Mesodermal cell (in vitro differentiated cells): ENCODE results near the gene TAS2R8.
"Not testable (repeated sequence)": the region's sequence is repeated elsewhere in the genome, so short reads cannot be mapped to it uniquely, and the experiment has no call there.

Source experiments
- H3K27ac ChIP-seq: 2 replicates; pipeline ENCODE4 v1.7.0; 2013; ENCODE audit warnings: mild to moderate bottlenecking, low read depth, low read length, moderate library complexity; ENCODE audit not compliant: severe bottlenecking
- H3K36me3 ChIP-seq: 2 replicates; pipeline ENCODE4 v1.7.1; 2013; ENCODE audit warnings: mild to moderate bottlenecking, low read length, moderate library complexity; ENCODE audit not compliant: control insufficient read depth, insufficient read depth
- H3K4me1 ChIP-seq: one replicate; pipeline ENCODE4 v1.7.1; 2013; ENCODE audit warnings: mild to moderate bottlenecking, low read length; ENCODE audit not compliant: insufficient read depth, control insufficient read depth, poor library complexity, severe bottlenecking
- H3K4me3 ChIP-seq: 2 replicates; pipeline ENCODE4 v1.7.0; 2013; ENCODE audit warnings: low read length, control low read depth, mild to moderate bottlenecking; ENCODE audit not compliant: insufficient read depth, poor library complexity, severe bottlenecking; ENCODE audit errors: extremely low read depth
- H3K9me3 ChIP-seq: 2 replicates; pipeline ENCODE4 v1.7.1; 2013; ENCODE audit warnings: mild to moderate bottlenecking, low read length, moderate library complexity; ENCODE audit not compliant: control insufficient read depth
- WGBS, 2 experiments: methylation state at CpG; one replicate each; pipeline ENCODE4 v1.1.5; 2013; ENCODE audit warnings: missing lambda C conversion rate in 2 of 2; ENCODE audit not compliant: insufficient coverage in 2 of 2; 5-methylcytosine and 5-hydroxymethylcytosine counted together

TAS2R8 gene

DNA sequence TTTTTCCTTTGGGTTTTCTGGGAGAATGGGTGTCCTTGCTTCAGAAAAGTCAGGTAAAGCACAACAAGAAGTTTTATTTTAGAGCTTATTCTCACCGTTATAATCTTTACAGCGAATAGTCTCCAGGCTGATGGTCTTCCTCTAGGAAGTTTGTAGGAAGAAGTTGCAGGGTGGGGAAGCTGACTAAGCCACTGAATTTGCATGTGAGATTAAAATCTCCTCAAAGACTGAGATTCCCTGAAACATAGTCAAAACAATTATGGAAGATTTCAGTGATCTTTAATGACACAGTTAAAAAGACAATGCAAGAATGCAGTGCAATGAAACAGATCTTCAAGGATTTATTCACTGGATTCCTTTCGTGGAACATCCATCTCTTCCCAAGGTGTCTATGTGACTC is 17.9 kb upstream of the TAS2R8 start:
- 60 to 78% methylated on average over 1 to 3 of the region's 3 CpGs for WGBS, 2 experiments
- peaks cover 4% of the 10 kb centered on the region for H3K4me1 ChIP-seq

DNA sequence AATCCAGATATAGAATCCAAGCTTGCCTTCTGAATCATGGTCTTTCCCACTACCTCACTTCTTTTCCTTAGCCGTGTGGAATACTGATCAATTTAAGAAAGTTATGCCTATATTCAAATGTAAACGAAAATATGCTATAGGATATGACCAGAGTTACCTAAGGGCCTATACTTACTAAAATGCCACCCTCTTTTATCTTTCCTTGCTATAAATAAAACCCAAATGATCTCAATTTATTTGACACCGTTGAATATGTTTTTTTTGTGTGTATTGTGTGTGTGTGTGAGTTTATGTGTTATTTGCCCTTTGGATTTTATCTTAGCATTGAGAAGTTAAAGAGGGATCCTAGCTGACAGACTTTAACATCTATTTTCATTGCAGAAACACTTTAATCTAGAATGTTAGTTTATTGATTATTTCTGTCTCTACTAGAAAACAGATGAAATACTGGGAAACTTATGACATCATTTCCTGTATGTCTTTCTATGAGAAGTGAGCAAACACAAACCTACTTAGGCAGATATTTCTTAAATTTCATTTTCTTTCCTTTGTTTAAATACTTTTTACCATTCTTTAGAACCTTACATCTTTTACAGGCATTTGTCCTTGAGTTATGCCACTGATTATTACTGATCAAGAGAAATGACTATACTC is 4.9 kb upstream of the TAS2R8 start:
- Histone ChIP-seq H3K36me3 (no peaks in the 10 kb centered on the region), H3K9me3 (no peaks in the 10 kb centered on the region), H3K4me1 (no peaks in the 10 kb centered on the region), H3K4me3 (no peak overlapping the region), H3K27ac (no peak overlapping the region)
- WGBS, 2 experiments = no CpG with 5 or more reads among the region's 3 CpGs

More for the DNA sequence above, 17.9 kb upstream of the TAS2R8 start:
- no peaks in the 10 kb centered on the region for H3K36me3 ChIP-seq
- H3K27ac ChIP-seq = no peak overlapping the region
- H3K9me3 ChIP-seq = no peaks in the 10 kb centered on the region
- H3K4me3 ChIP-seq = no peak overlapping the region

DNA sequence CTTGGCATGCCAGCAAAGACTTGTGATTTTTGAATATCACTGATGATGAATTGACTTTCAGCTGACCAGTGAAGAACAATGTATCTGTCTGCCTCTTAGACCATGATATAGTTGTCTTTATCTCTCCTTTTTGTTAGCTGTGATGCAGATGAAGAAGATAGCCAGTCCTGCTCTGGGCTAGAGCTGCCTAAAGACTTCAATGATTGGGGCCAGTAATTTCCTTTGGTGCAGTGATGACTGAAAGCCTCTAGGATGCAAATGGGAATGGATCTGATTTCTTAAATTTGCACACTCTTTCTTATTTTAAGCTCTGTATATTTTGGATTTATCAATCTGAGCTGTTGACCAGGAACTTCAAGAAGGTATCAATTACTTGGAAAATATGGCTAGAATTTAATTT is 3.0 kb upstream of the TAS2R8 start, which contains the start of gene TAS2R9:
Gene TAS2R9 (minus strand): TSS at position 101 of the 400 bp plus-strand sequence. CDS start 93 bp downstream, at position 8.
- H3K9me3 ChIP-seq = no peaks in the 10 kb centered on the region
- no peaks in the 10 kb centered on the region for H3K36me3 ChIP-seq
- H3K27ac ChIP-seq = no peak within 1 kb of the TSS
- H3K4me1 ChIP-seq = no peaks in the 10 kb centered on the region
- H3K4me3 ChIP-seq = no peak within 1 kb of the TSS

DNA sequence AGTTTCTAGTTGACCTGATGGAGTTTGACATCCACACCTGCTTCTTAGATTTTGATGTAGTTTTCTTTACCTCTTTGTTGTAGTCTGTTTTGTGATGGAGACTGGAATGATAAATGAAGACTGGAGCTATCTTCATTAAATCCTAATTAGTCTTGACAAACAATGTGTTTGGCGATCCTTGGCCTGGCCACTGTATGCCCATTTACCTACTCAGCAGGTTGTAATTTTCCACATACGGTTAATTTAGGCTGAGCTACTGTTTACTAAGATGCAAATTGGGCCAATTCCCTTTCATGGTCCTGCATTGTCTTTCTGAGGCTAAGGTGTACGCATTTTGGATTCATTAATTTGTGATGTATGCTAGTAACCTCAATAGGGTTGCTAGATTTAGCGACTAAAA is 4.5 kb downstream of the TAS2R8 start, which contains the start of gene TAS2R7:
Gene TAS2R7 (minus strand): TSS at position 41 of the 400 bp plus-strand sequence. CDS start 57 bp downstream, outside the sequence.
- Histone ChIP-seq H3K4me3 (no peak within 1 kb of the TSS), H3K27ac (no peak within 1 kb of the TSS), H3K4me1 (no peaks in the 10 kb centered on the region), H3K9me3 (no peaks in the 10 kb centered on the region), H3K36me3 (no peaks in the 10 kb centered on the region)
- WGBS, 2 experiments = 58 to 86% methylated on average over 1 to 2 of the region's 4 CpGs

DNA sequence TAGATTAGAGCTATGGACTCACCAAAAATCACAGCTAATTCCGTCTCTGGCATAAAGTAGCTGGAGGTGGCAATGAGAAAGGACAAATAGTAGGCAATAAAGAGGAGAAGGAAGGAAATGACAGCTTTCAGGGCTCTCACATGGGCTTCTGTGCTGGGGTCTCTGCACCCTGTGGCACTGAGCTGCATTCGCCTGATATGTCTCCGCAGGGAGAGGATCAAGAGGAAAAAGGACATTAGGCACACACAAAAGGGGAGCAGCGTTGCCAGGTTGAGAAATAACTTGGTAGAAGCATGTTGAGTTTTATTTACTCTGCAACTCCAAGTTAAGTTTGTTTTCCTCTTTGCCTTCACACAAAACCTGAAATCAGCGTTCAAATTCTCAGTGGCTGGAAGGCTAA is 5.3 kb downstream of the TAS2R8 start:
- Histone ChIP-seq H3K27ac (no peak overlapping the region), H3K36me3 (no peaks in the 10 kb centered on the region), H3K9me3 (no peaks in the 10 kb centered on the region), H3K4me1 (no peaks in the 10 kb centered on the region), H3K4me3 (no peak overlapping the region)
- 80 to 81% methylated on average over 3 to 4 of the region's 5 CpGs for WGBS, 2 experiments

DNA sequence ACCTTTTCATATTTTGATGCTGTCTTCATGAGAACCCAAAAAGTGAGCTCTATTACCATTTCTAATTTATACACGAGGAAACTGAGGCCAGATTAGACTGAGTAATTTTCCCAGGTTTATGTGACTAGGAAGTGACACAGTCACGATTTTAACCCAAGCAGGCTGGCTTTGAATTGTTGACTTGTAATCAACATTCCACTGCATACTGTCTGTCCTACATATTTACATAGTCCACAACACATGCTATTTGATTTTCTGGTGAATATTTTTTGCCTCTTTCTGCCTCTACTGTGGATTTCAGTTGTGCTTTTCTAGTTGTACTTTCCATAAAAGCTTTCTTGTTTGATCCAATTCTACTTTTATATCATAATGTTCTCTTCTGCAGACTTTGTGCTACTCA is 12.9 kb downstream of the TAS2R8 start:
- no peak overlapping the region for H3K4me3 ChIP-seq
- no peaks in the 10 kb centered on the region for H3K9me3 ChIP-seq
- no peak overlapping the region for H3K27ac ChIP-seq
- no peaks in the 10 kb centered on the region for H3K36me3 ChIP-seq
- WGBS, 2 experiments = 80 to 89% methylated on average over 1 of the region's 2 CpGs
- H3K4me1 ChIP-seq = no peaks in the 10 kb centered on the region

DNA sequence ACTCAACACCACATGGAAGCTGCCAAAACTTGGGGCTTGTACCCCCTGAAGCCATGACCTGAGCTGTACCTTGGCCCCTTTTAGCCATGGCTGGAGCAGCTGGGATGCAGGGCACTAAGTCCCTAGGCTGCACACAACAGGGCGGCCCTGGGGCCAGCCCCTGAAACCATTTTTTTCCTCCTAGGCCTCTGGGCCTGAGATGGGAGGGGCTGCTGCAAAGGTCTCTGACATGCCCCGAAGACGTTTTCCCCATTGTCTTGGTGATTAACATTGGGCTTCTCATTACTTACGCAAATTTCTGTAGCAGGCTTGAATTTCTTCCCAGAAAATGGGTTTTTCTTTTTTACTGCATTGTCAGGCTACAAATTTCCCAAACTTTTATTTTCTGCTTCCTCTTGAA is 15.3 kb downstream of the TAS2R8 start:
- not testable (repeated sequence) for H3K27ac ChIP-seq, H3K9me3 ChIP-seq, H3K36me3 ChIP-seq, H3K4me1 ChIP-seq, H3K4me3 ChIP-seq
- 76 to 83% methylated on average over 4 of the region's 4 CpGs for WGBS, 2 experiments

DNA sequence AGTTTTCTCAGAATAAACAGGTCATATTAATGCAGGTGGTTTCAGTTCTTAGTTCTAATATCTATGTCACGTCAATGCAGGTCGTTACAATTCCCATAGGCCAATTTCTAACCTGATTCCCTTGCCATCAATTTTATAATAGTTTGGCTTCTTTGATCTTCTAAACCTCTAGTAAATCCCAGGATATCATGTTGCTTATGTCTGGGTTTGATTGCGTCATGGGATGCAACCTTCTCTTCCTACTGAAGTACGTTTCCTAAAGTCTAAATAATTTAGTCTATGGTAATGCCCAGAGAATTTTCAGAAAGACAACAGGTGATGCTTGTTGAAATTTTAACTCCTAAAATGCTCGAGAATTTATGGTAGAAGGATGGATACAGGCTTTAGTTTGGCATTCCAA is 23.8 kb downstream of the TAS2R8 start:
- WGBS, 2 experiments = 86 to 100% methylated on average over 1 to 3 of the region's 5 CpGs
- Histone ChIP-seq H3K36me3 (no peaks in the 10 kb centered on the region), H3K27ac (no peak overlapping the region), H3K4me3 (no peak overlapping the region), H3K9me3 (no peaks in the 10 kb centered on the region), H3K4me1 (no peaks in the 10 kb centered on the region)

DNA sequence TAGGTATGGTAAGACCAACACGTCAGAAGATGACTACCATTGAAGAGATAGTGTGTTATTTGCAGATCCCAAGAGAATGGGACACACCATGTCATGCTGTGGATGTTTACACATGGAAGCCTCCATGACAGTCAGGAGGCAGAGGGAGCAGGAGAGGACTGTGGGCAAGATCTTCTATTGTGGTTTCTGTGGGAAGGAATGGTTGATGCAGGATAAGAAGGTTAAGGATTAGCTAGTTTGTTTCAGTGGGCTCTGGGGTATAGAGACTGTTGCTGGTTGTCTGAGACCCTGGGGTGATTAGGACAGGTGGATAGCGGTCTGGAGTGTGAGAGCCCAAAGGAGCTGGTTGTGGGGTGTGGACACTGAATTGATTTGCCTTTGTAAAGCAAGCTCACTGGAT is 28.0 kb downstream of the TAS2R8 start:
- Histone ChIP-seq H3K4me1 (no peaks in the 10 kb centered on the region), H3K4me3 (no peak overlapping the region), H3K9me3 (no peaks in the 10 kb centered on the region), H3K27ac (no peak overlapping the region), H3K36me3 (no peaks in the 10 kb centered on the region)
- WGBS, 2 experiments = 83 to 85% methylated on average over 1 to 2 of the region's 2 CpGs

DNA sequence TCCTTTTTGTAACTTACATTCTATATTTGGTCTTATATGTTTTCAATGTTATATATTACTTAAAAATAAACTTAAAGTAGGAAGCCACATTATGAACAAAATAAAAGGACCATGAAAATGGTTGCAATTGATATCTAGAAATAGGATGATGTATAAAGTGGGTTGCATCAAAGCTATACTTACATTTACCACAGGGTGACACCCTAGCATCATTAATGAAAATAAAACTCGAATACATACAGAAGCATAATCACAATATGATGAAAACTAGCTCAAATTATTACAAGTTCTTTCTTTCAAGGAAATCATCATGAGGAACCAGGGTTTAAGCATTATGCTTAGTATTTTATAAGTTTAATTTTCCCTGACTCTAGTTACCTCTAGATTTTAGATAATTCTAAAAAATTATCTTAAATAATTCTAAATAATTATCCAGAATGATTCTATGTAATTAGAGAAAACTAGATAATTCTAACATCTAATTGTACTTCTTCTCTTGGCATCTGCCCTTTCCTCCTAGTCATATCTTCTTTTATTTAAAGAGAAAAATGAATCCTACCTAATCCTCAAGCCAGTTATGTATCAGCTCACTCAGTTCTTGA is 35.9 kb downstream of the TAS2R8 start:
- Histone ChIP-seq H3K27ac (no peak overlapping the region), H3K9me3 (no peaks in the 10 kb centered on the region), H3K4me3 (no peak overlapping the region), H3K36me3 (no peaks in the 10 kb centered on the region), H3K4me1 (no peaks in the 10 kb centered on the region)
- no CpG with 5 or more reads among the region's 1 CpG for WGBS, 2 experiments

DNA sequence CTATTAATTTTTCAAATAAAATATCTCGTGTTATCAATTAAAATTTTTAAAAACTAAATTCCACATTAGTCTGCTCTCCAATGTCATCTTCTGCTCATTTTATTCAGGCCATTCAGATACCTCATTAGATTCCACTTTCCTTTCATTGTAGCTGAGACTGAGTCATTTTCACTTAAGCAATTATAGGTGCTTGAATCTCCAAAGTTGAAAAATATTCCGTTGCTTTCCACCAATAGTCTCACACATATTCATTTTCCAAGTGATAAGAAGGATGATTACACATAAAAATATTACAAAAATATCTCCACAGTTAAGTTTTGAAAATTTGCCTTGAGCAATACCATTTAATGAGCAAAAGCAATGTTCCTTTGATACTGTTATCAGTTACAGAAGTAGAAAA is 47.4 kb downstream of the TAS2R8 start:
- no peak overlapping the region for H3K27ac ChIP-seq
- H3K9me3 ChIP-seq = peaks cover 9% of the 10 kb centered on the region
- H3K36me3 ChIP-seq = no peaks in the 10 kb centered on the region
- H3K4me3 ChIP-seq = no peak overlapping the region
- 80 to 100% methylated on average over 1 of the region's 2 CpGs for WGBS, 2 experiments
- no peaks in the 10 kb centered on the region for H3K4me1 ChIP-seq
